ENCODE data around the gene KAT6B.

DNA sequence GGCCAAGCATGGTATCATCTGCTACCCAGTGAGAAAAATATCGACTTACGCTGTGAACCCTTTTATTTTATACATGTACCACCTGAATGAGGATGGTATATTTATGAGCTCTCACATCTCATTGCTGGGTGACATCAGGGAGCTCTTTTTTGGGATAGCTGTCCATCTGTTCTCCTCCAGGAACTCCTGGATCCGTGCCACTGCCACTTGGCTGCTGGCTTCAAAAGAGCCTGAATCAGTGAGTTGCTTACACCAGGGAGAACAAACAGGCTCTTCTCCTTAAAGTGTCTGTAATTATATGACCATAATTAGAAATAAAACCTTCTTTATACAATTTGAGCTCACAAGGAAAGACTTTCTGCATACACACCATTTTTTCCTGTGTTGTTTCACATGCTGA is 106.2 kb downstream of the KAT6B start:
- TF ChIP-seq, protein P1, sequence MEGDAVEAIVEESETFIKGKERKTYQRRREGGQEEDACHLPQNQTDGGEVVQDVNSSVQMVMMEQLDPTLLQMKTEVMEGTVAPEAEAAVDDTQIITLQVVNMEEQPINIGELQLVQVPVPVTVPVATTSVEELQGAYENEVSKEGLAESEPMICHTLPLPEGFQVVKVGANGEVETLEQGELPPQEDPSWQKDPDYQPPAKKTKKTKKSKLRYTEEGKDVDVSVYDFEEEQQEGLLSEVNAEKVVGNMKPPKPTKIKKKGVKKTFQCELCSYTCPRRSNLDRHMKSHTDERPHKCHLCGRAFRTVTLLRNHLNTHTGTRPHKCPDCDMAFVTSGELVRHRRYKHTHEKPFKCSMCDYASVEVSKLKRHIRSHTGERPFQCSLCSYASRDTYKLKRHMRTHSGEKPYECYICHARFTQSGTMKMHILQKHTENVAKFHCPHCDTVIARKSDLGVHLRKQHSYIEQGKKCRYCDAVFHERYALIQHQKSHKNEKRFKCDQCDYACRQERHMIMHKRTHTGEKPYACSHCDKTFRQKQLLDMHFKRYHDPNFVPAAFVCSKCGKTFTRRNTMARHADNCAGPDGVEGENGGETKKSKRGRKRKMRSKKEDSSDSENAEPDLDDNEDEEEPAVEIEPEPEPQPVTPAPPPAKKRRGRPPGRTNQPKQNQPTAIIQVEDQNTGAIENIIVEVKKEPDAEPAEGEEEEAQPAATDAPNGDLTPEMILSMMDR (IDR thresholded peaks at IDR 0.05 in 4 of 5, conservative IDR thresholded peaks at IDR 0.05 in 1 of 5), result no peak
- TF ChIP-seq POLR2A (IDR thresholded peaks at IDR 0.05), result no peak
